ENCODE data around the gene TSPAN8.
"Not testable (repeated sequence)": the region's sequence is repeated elsewhere in the genome, so short reads cannot be mapped to it uniquely, and the experiment has no call there.

The TSPAN8 gene

DNA sequence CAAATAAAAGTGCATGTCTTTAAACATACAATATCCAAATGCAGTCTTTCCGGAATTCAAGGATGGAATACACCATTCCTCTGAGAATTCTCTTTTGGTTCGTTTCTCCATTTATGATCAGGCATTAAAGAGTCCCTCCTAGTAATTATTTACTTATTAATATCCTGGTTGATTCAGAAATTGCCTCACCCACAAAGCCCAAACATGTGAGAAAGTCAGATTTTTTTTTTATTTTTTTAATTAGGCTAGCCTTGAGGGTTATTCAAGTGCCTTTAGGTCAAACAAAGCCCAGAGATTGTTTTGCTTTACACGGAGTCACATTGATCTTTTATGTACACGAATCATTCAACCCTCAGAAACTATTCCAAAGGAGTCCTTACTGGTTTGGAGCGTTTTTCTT lies 6.4 kb upstream of the TSPAN8 start:
- no peak for DNase-seq

- no peak for DNase-seq
These were observed 5.3 kb upstream of the TSPAN8 start for GRCh38 chr12:71162832-71163763.

GRCh38 chr12:71161591-71161990 lies 3.8 kb upstream of the TSPAN8 start:
- no peak for DNase-seq

DNA sequence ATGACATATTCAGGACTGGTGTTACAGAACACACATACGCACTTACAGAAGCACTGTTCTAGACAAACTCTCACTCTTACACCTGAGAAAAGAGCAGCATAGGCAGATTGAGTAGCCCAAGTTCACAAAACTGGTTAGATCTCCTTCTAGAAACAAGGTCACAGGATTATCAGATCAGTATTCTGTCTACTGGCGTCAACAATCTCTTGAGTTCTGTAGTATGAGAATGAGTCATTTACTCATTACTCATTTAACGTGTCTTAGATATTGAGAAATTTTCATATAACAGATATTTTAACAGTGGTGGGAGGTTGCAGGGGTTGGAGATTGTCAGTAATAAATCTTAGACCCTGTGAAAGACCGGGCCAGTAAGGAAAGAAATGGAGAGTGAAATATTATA lies 2.8 kb upstream of the TSPAN8 start:
- DNase-seq = no peak

GRCh38 chr12:71159878-71160277 lies 2.1 kb upstream of the TSPAN8 start:
- DNase-seq = no peak

DNA sequence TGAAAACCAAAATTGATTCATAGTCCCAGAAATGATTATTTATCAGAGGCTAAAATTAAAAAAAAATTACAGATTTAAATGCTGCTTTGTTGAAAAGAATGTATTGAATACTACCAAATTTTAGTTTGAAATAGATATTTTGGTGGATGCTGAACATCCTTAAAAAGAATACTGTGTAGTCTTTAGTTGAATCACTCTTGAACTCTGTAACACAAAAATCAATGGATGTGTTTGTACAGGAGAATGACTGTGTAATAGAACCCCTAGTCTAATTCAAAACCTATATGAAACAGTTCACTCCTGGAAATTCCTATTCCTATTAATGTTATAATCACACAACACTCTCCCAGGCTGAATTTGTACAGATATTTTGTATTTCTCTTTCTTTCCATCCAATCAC lies 1.5 kb upstream of the TSPAN8 start:
- DNase-seq = no peak

- no peak for DNase-seq
These were observed 623 bp upstream of the TSPAN8 start for GRCh38 chr12:71158361-71158882.

GRCh38 chr12:71155225-71155624 lies 2.6 kb downstream of the TSPAN8 start:
- DNase-seq = no peak

GRCh38 chr12:71152851-71153250 lies 4.9 kb downstream of the TSPAN8 start:
- DNase-seq = no peak

- not testable (repeated sequence) for DNase-seq
These were observed 7.8 kb downstream of the TSPAN8 start for GRCh38 chr12:71150041-71150440.

DNA sequence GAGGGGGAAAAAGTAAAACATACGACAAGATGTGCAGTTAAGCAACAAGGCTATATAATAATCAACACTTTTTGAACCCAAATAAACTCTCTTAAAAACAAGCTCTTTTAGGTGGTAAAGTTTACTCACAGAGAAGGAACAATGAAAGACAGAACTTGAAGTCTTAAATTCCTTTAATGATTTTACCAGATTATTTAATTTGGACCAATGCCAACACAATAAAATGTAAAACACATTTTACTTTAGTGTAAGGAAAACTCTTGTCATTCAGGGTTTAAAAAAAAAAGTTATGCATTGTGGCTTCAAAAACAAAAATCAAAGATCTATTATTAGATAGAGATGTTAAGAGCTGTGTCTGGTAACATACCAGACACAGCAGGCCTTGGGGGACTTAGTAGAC lies 13.1 kb downstream of the TSPAN8 start:
- no peak for DNase-seq

- DNase-seq = no peak
These were observed 14.8 kb downstream of the TSPAN8 start for GRCh38 chr12:71142956-71143355.

DNA sequence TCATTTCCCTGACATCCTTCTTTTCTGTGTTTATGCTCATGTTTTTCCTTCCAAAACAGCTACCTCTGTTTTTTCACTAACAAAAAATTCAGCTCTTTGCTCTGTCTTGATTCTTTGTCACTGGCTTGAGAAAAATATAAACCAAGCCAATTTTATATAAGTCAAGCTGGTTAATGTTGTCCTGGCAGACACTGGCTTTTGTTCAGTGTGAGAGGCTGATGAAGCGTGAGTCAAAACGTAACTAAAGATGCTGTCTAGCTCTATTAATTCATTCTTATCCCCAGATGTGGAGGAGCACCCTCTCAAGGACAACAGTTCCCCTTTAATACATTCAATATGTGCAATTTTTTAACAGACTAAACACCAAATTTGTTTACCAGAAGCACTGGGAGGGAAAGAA lies 15.8 kb downstream of the TSPAN8 start:
- no peak for DNase-seq

DNA sequence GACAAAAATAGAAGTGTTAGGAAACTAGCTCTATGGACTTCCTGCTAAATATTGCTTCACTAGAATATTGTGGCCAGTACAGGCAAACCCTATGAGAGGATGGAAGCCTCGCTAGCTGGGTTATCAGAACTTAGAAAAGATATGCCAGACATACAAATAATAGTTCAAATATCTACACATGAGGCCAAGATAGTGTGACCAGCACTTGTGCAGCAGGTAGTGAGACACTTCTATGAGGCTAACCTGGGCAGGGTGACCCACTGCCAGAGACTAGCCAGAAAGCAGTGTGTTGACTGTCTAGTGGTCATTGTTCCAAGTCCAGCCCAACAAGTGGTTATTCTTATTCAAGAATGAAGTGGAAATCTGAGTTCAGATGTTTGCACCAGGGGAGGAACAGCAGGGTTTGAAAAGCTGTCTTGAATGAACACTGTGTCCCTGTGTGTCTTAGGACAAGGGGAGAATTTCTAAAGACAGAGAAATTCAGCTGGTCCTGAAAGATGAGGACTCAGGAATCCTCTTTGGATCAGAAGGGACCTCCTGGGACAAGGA lies 16.3 kb downstream of the TSPAN8 start:
- DNase-seq = no peak

DNA sequence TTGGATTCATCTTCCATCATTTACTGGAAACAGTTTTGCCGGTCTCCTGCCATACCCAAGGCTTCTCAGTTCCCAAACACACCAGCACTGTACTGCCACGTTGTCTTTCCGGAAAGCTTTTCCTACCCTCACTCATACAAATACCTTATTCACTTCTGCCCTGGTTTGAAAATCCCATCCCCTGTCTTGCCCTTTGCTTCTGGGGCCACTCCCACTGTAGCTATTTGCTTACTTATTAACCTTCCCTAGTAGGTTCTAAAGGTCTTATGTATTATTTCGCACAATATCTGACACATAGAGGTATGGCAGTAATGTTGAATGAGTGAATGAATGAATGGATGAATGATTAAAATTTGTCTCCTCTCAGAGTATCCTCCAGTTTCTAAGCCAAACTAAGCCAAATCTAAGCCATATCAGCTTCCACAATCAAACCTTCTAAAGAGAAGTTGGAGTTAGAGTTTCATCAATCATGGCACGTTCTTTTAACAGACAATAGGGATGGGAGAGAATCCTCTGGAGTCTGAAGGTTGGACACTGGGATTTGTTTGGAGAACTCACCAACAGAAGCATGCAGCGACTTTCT lies 18.6 kb downstream of the TSPAN8 start:
- DNase-seq = no peak

DNA sequence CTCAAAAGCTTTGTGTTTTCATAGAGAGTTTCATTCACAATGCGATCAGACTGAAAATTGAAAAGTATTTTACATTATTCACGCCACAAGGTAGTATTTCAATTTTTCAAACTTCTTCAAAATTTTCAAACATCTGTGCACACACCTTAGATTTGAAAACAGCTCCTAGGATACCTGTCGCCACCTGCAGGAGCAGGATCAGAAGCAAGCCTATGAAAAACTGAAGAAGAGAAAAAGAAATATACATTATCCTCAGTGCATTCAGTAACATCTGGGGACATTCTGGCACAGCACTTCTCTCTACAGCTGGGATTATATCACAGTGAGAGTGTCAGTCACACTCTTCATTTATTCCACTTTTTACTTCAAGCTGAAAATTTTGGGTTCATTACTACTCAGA lies 19.8 kb downstream of the TSPAN8 start:
- no peak for DNase-seq

DNA sequence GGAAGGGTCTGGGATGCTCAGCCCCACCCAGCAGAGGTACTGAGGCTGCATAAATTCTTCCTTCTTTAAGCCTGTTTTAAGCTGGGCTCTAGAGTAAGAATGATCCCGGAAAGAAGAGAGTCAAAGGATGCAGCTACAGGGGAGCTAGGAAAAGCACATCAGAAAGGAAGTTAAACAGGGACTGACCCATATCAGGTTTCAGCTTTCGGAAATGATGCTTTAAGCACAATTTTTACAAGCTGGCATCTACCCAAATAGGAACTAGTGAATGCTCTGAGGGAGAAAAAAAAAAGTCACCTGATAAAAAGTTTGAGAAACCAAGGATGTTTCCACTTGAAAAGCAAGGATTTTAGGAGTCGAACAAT lies 22.0 kb downstream of the TSPAN8 start:
- no peak for DNase-seq

- DNase-seq = no peak
These were observed 22.6 kb downstream of the TSPAN8 start for GRCh38 chr12:71135077-71135811.

GRCh38 chr12:71134405-71134804 lies 23.4 kb downstream of the TSPAN8 start:
- DNase-seq = no peak

GRCh38 chr12:71130521-71131069 lies 27.2 kb downstream of the TSPAN8 start:
- no peak for DNase-seq

DNA sequence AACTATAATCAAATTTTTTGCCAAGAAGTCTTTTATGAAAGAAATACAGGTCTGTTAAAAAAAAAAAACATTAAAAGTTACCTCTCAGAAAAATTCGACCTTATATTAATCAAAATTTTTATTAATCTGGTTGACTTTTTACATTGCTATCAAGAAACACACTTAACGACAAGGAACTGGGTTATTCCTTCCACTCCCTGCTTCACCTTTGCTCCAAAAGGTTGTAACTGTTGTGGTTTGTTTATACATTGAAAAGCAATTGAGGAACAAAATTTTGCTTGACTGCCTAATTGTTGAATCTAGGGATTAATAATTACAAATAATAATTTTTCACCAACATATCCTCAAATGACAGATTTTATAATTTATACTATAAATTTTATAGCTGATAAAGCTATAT lies 28.4 kb downstream of the TSPAN8 start:
- DNase-seq = no peak

GRCh38 chr12:71128191-71128788 lies 29.5 kb downstream of the TSPAN8 start:
- no peak for DNase-seq

DNA sequence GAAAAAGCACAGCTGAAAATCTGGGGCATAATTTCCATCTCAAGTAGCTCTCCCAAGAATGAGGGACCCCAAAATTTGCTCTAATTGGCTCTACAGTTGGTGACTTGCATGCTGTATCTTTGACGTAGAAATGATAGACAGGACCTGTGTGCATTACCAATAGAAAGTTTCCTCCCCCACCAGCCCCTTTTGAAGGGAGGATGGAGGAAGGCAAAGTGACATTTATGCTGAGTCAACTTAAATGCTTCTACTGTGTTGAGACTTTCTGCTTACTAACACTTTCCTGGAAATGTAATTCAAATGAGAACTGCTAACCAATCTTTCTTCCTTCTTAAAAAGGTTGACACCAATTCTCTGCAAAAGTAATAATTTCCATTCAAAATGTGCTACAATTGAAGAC lies 31.9 kb downstream of the TSPAN8 start:
- no peak for DNase-seq

Data from CD4-positive, alpha-beta T cell treated with Interleukin-12 subunit alpha and Interleukin-12 subunit beta, for 1 hour (primary cell).